Measurements from ENCODE around the gene AGO3.

DNA sequence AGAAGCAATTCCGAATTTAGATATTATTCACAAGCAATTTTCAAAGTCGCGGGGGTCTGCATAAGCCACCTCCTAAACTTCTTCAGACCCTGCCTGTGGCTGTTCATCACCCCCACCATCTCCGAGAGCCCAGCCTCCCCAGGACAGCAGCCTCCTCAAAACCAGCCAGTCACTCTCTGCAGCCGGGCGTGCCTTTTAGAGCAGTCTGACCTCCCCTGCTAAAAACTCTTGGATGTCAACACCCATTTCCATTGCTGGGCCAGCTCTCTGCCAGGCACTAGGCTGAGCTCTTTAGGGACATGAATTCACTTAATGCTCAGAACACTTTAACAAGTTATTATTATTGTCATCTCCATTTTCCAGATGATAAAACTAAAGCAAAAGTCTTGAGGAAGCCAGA lies 169.5 kb downstream of the AGO3 start:
- TF ChIP-seq CTCF (IDR thresholded peaks at IDR 0.05; ENCODE audit: extremely low read depth in 1 of 2, insufficient read depth in 1 of 2, low read depth in 1 of 2, low read length in 2 of 2): no peak
- TF ChIP-seq JUN (IDR thresholded peaks at IDR 0.05; ENCODE audit: borderline replicate concordance, insufficient read depth, insufficient read length, low read depth): no peak
- TF ChIP-seq FOS (IDR thresholded peaks at IDR 0.05; ENCODE audit: borderline replicate concordance, insufficient read depth, low read length): no peak
- TF ChIP-seq EZH2 (IDR thresholded peaks at IDR 0.05; ENCODE audit: borderline replicate concordance, low read depth, low read length, severe bottlenecking): no peak
- TF ChIP-seq POLR2AphosphoS5 (IDR thresholded peaks at IDR 0.05; ENCODE audit: insufficient read depth, low read depth, low read length): no peak
- no peak for TF ChIP-seq POLR2A (IDR thresholded peaks at IDR 0.05; ENCODE audit: low read depth, low read length)
- no peak for TF ChIP-seq MYC (IDR thresholded peaks at IDR 0.05; ENCODE audit: low read depth, low read length)

Measured in endothelial cell of umbilical vein (primary cell).